Measurements from ENCODE around the gene NUP107.

- TF ChIP-seq POLR2A (IDR thresholded peaks at IDR 0.05) (no peak), CTCF (IDR thresholded peaks at IDR 0.05) (no peak)
Measured at GRCh38 chr12:68746572-68747180, 59.9 kb downstream of the NUP107 start.
